ENCODE results near the gene ALG12. TPM values are rescaled to one million over a fixed set of nuclear protein-coding genes. Genes with fewer than 3 reads are reported as not detected.

ALG12 gene
- total and polyA plus RNA-seq, 2 of the 13 experiments (the other 11 are each of a cell fraction or from before 2014, with no cell fraction given), result 7.8 to 15.8 TPM

DNA sequence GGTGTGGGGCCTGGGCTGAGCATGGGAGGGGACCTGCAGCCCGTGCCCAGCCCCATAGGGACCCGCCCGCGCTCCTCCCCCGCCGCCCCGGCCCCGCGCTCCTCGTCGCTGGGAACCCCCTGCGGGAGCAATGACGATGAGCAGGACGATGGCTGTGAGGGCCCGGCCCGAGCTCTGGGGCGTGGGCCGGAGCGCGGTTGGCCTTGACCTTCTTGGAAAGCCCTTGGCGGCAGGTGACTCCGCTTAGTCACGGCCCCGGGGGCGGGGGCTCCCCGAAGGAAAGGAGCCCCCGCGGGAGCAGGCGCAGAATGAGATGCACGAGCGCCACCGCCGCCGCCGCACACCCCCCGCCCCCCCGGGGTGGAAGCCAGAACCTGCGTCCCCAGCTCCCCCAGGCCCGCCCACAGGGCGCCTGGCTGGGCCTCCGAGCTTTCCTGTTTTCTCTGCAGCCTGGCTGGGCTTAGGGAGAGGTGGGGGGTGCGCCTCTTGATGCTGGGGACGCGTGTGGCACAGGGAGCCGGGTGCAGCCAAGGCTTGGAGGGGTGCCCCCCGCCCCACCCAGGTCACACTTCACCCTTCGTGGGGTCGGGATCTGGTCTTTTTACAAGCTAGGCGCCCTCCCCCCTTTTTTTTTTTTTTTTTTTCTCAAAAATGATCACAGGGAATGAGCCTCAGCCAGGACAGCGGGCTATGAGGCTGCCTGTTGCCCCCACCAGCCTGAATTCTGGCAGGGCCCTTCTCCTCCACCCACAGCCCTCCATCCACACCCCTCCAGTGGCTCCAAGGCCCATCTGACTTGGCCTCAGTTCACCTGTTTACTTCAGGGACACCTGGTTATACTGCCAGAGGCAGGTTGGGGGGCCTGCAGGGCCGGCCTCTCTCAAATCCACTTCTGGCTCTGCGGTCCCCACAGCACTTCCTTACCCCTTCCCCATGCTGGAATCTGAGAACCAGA is 18.1 kb upstream of the ALG12 start (continued):
- TF ChIP-seq ZNF646 (CRISPR knock-in tag; IDR thresholded peaks at IDR 0.05) (peak; percentile 47; the same call in 1 of the 2 replicates), YEATS2 (CRISPR knock-in tag; IDR thresholded peaks at IDR 0.05; ENCODE audit: borderline replicate concordance) (peak; percentile 18; the same call in 1 of the 2 replicates), YY1 (IDR thresholded peaks at IDR 0.05; ENCODE audit: insufficient read depth, insufficient replicate concordance, low read depth, low read length) (peak; percentile 66), NAIF1 (CRISPR knock-in tag; IDR thresholded peaks at IDR 0.05; ENCODE audit: borderline replicate concordance) (no peak), KDM5B (CRISPR knock-in tag; IDR thresholded peaks at IDR 0.05; ENCODE audit: borderline replicate concordance) (peak; percentile 66; the same call in 1 of the 2 replicates), FOXA3 (CRISPR knock-in tag; IDR thresholded peaks at IDR 0.05) (peak; percentile 64), PITX1 (CRISPR knock-in tag; IDR thresholded peaks at IDR 0.05) (0 out of 2 replicates have a peak, but pooled peaks have one; percentile 32), ZBTB33 (CRISPR knock-in tag; IDR thresholded peaks at IDR 0.05) (0 out of 2 replicates have a peak, but pooled peaks have one; percentile 19), GATAD2A (CRISPR knock-in tag; IDR thresholded peaks at IDR 0.05) (peak; percentile 67), ZNF24 (IDR thresholded peaks at IDR 0.05) (no peak), HDAC2 (CRISPR knock-in tag; IDR thresholded peaks at IDR 0.05) (peak; percentile 68), RBM39 (IDR thresholded peaks at IDR 0.05; ENCODE audit: low read depth, low read length, poor library complexity, severe bottlenecking) (peak; percentile 50), RXRA (CRISPR knock-in tag; IDR thresholded peaks at IDR 0.05) (peak; percentile 97), DR1 (CRISPR knock-in tag; IDR thresholded peaks at IDR 0.05) (no peak)
- TF ChIP-seq, protein P1, sequence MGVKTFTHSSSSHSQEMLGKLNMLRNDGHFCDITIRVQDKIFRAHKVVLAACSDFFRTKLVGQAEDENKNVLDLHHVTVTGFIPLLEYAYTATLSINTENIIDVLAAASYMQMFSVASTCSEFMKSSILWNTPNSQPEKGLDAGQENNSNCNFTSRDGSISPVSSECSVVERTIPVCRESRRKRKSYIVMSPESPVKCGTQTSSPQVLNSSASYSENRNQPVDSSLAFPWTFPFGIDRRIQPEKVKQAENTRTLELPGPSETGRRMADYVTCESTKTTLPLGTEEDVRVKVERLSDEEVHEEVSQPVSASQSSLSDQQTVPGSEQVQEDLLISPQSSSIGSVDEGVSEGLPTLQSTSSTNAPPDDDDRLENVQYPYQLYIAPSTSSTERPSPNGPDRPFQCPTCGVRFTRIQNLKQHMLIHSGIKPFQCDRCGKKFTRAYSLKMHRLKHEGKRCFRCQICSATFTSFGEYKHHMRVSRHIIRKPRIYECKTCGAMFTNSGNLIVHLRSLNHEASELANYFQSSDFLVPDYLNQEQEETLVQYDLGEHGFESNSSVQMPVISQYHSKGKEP (CRISPR knock-in tag; IDR thresholded peaks at IDR 0.05), result no peak
